Endothelial cell of umbilical vein (primary cell): ENCODE data around the gene PRMT1. TPM values are rescaled to one million over a fixed set of nuclear protein-coding genes. Genes with fewer than 3 reads are reported as not detected.

Experiments used
- BruUV-seq: library from RNA; stranded (reverse); fragments of 400-500 nt; replicated peaks from 2 replicates; lab custom pipeline; 2021; lab: Mats Ljungman, UMichigan
- CTCF ChIA-PET: fragments of 300-600, 350-600 bp; sonication (Branson Sonifier 250); formaldehyde crosslinking; loops from one replicate; lab custom pipeline; 2021; ENCODE audit warnings: antibody characterized with exemption, inconsistent platforms; lab: Charles Lee
- POLR2A ChIA-PET: fragments of 300-600, 350-600 bp; sonication (Branson Sonifier 250); formaldehyde crosslinking; loops from one replicate; lab custom pipeline; 2021; ENCODE audit warnings: antibody characterized with exemption, inconsistent platforms; lab: Charles Lee
- DNase-seq: peaks from one replicate; pipeline ENCODE4 v3.0.0-alpha.2; 2011; ENCODE audit warnings: low read depth, low spot score
- FAIRE-seq: peaks from 2 replicates; lab custom pipeline; 2011; peaks lifted over from hg19 to GRCh38; lab: Jason Lieb, UNC
- H2AFZ ChIP-seq: 2 replicates; pipeline ENCODE4 v1.6.0; 2012; ENCODE audit warnings: low read depth, low read length, control low read depth, inconsistent platforms
- H3K27ac ChIP-seq: 2 replicates; pipeline ENCODE4 v1.5.1; 2011; ENCODE audit warnings: low read depth, mild to moderate bottlenecking, control low read depth, low read length, moderate library complexity; ENCODE audit not compliant: insufficient read depth
- H3K27me3 ChIP-seq, 2 experiments: 2 replicates each; pipeline versions ENCODE4 v1.6.0 to v1.6.1; 2011; ENCODE audit warnings: low read length in 2 of 2, mixed read lengths in 1 of 2; ENCODE audit not compliant: control insufficient read depth in 2 of 2, insufficient read depth in 2 of 2
- H3K36me3 ChIP-seq, 2 experiments: 2 replicates in 1 of 2; 3 replicates in 1 of 2; pipeline ENCODE4 v1.5.1; 2011; ENCODE audit warnings: low read length in 2 of 2, mild to moderate bottlenecking in 1 of 2, moderate library complexity in 1 of 2; ENCODE audit not compliant: control insufficient read depth in 2 of 2, insufficient read depth in 2 of 2; ENCODE audit errors: extremely low read depth in 1 of 2
- H3K4me1 ChIP-seq: 3 replicates; pipeline ENCODE4 v1.5.1; 2011; ENCODE audit warnings: mild to moderate bottlenecking, low read length; ENCODE audit not compliant: control insufficient read depth, insufficient read depth; ENCODE audit errors: extremely low read depth
- H3K4me2 ChIP-seq: 2 replicates; pipeline ENCODE4 v1.6.1; 2011; ENCODE audit warnings: low read length, control low read depth, mixed read lengths; ENCODE audit not compliant: insufficient read depth
- H3K4me3 ChIP-seq, 3 experiments: fragments of 200-600 bp in 1 of 3; sonication (generic), shearing (Covaris generic) in 1 of 3; replicated peaks in 1 of 3; 2 replicates each; pipeline ENCODE4 v1.5.1; 2011 to 2016; ENCODE audit warnings: control low read depth in 3 of 3, low read length in 3 of 3, mild to moderate bottlenecking in 2 of 3, inconsistent platforms in 1 of 3, low read depth in 1 of 3, moderate library complexity in 1 of 3; ENCODE audit not compliant: insufficient read depth in 1 of 3
- H3K79me2 ChIP-seq: 2 replicates; pipeline ENCODE4 v1.6.0; 2012; ENCODE audit warnings: low read length, inconsistent platforms; ENCODE audit not compliant: control insufficient read depth, insufficient read depth
- H3K9ac ChIP-seq: replicated peaks from 2 replicates; pipeline ENCODE3; 2011; ENCODE audit warnings: low read length, control low read depth; ENCODE audit not compliant: insufficient read depth; ENCODE audit errors: extremely low read depth
- H3K9me1 ChIP-seq: replicated peaks from 3 replicates; pipeline ENCODE4 v1.6.0; 2011; ENCODE audit warnings: mild to moderate bottlenecking, low read length; ENCODE audit not compliant: control insufficient read depth, insufficient read depth; ENCODE audit errors: extremely low read depth
- H3K9me3 ChIP-seq: replicated peaks from 2 replicates; pipeline ENCODE4 v1.5.1; 2012; ENCODE audit warnings: low read length, inconsistent platforms; ENCODE audit not compliant: control insufficient read depth, insufficient read depth
- H4K20me1 ChIP-seq: replicated peaks from 2 replicates; pipeline ENCODE3; 2011; ENCODE audit warnings: mild to moderate bottlenecking, low read length; ENCODE audit not compliant: control insufficient read depth, insufficient read depth; ENCODE audit errors: extremely low read depth
- CTCF ChIP-seq, 2 donors: IDR thresholded peaks; 1 replicate in 1 of 2; 2 replicates in 1 of 2; pipeline ENCODE4 v1.5.1; 2011; ENCODE audit warnings: low read length in 2 of 2, mild to moderate bottlenecking in 2 of 2, moderate library complexity in 2 of 2, control low read depth in 1 of 2, inconsistent platforms in 1 of 2, low read depth in 1 of 2; ENCODE audit not compliant: insufficient read depth in 1 of 2; ENCODE audit errors: extremely low read depth in 1 of 2
- EZH2 ChIP-seq: IDR thresholded peaks from 2 replicates; pipeline ENCODE4 v1.6.1; 2012; ENCODE audit warnings: borderline replicate concordance, low read depth, mild to moderate bottlenecking, moderate library complexity, low read length, inconsistent platforms; ENCODE audit not compliant: severe bottlenecking
- FOS ChIP-seq: IDR thresholded peaks from 2 replicates; pipeline ENCODE4 v1.6.1; 2011; ENCODE audit warnings: mild to moderate bottlenecking, low read length, moderate library complexity, borderline replicate concordance; ENCODE audit not compliant: insufficient read depth
- GATA2 ChIP-seq: IDR thresholded peaks from 2 replicates; pipeline ENCODE4 v1.7.0; 2011; ENCODE audit warnings: low read depth, mild to moderate bottlenecking, moderate library complexity, mixed read lengths, low read length; ENCODE audit not compliant: insufficient read length, insufficient read depth
- JUN ChIP-seq: IDR thresholded peaks from 2 replicates; pipeline ENCODE4 v1.6.1; 2011; ENCODE audit warnings: borderline replicate concordance, low read depth; ENCODE audit not compliant: insufficient read length, insufficient read depth
- MAX ChIP-seq: IDR thresholded peaks from 2 replicates; pipeline ENCODE4 v1.6.1; 2011; ENCODE audit not compliant: insufficient read depth, insufficient read length
- MYC ChIP-seq: IDR thresholded peaks from one replicate; pipeline ENCODE4 v1.6.1; 2011; ENCODE audit warnings: mild to moderate bottlenecking, low read depth, low read length
- POLR2A ChIP-seq: IDR thresholded peaks from 2 replicates; pipeline ENCODE4 v1.6.1; 2012; ENCODE audit warnings: low read depth, mild to moderate bottlenecking, control low read depth, low read length
- POLR2AphosphoS5 ChIP-seq: IDR thresholded peaks from 2 replicates; pipeline ENCODE4 v1.6.1; 2012; ENCODE audit warnings: low read depth, mild to moderate bottlenecking, control low read depth, low read length, moderate library complexity; ENCODE audit not compliant: insufficient read depth
- dilution Hi-C: fragments of 300-500 bp; cut with MboI; formaldehyde crosslinking; loops from one replicate; pipeline ENCODE4 v1.15.0; 2019; ENCODE audit warnings: low sequenced_read_pairs; ENCODE audit not compliant: extremely low pct_ligation_motif_present
- intact Hi-C: fragments of 100-400 bp; cut with micrococcal nuclease; formaldehyde crosslinking; loops from one replicate; pipeline ENCODE4 v1.10.0; 2022
- polyA plus RNA-seq, 4 experiments: library from polyadenylated mRNA; depleted of rRNA in 3 of 4; stranded (reverse) in 3 of 4; unstranded in 1 of 4; fragments of >200 nt; gene quantifications; 2 replicates each; pipeline versions ENCODE4 v1.2.1 to v1.2.3, GENCODE V29; 2011 to 2012; ENCODE audit warnings: missing spikeins in 1 of 4
- total RNA-seq: library from RNA; stranded (reverse); gene quantifications from 2 replicates; pipeline ENCODE4 v1.2.3, GENCODE V29; 2021

The PRMT1 gene
- total and polyA plus RNA-seq, 2 donors (not counting 3 experiments of a cell fraction or from before 2014, with no cell fraction given): 242 to 542 TPM

GRCh38 chr19:49716154-49716553 is 39.1 kb downstream of the PRMT1 start:
- POLR2A ChIA-PET: no interaction called here
- intact Hi-C loops: loop anchor here (2.0 kb wide), 1 partner anchor 25 kb away; the partner anchor contains the start of gene CPT1C

More at GRCh38 chr19:49716154-49716553, 39.1 kb downstream of the PRMT1 start:
- Histone ChIP-seq H3K27ac (no peak overlapping the region), H3K27me3 (no peaks in the 10 kb centered on the region), H4K20me1 (no peaks in the 10 kb centered on the region), H3K9me1 (no peaks in the 10 kb centered on the region), H3K4me1 (no peaks in the 10 kb centered on the region), H3K9me3 (no peaks in the 10 kb centered on the region), H3K9ac (no peak overlapping the region), H2AFZ (no peak overlapping the region), H3K4me2 (no peak overlapping the region), H3K79me2 (no peaks in the 10 kb centered on the region), H3K4me3 (no peak overlapping the region), H3K36me3 (peaks cover 0 to 5% of the 10 kb centered on the region in 2 experiments)
- FAIRE-seq (no peak), DNase-seq (no peak)
- TF ChIP-seq MAX (no peak), EZH2 (no peak), JUN (no peak), CTCF (IDR thresholded peaks at IDR 0.05; ENCODE audit: extremely low read depth in 1 of 2, insufficient read depth in 1 of 2, low read depth in 1 of 2, low read length in 2 of 2) (no peak), POLR2AphosphoS5 (no peak), GATA2 (no peak), POLR2A (no peak), FOS (no peak), MYC (no peak)
- dilution Hi-C loops: no loop called here
- no TSS peak for BruUV-seq
- CTCF ChIA-PET: no interaction called here
